Thoracic aorta (tissue), 2 donors: ENCODE data around the gene ENPP1. TPM values are rescaled to one million over a fixed set of nuclear protein-coding genes. Genes with fewer than 3 reads are reported as not detected.

ENCODE experiments used
- ATAC-seq: fragments of 150-250 bp; one replicate; pipeline ENCODE4 v1.8.0; 2017; ENCODE audit warnings: low read depth; ENCODE audit not compliant: insufficient number of reproducible peaks, low FRiP score
- DNase-seq: peaks from one replicate; pipeline ENCODE4 v3.0.0-alpha.2; 2020; ENCODE audit warnings: low spot score
- H3K27ac ChIP-seq, 2 donors: fragments of 200-600 bp; sonication (generic); 1 replicate in 1 of 2; 2 replicates in 1 of 2; pipeline ENCODE4 v1.5.1; 2016; ENCODE audit warnings: mild to moderate bottlenecking in 2 of 2, moderate library complexity in 2 of 2
- H3K27me3 ChIP-seq: fragments of 200-600 bp; sonication (generic); replicated peaks from 2 replicates; pipeline ENCODE4 v1.6.0; 2016; ENCODE audit warnings: mild to moderate bottlenecking; ENCODE audit not compliant: insufficient read depth
- H3K36me3 ChIP-seq: fragments of 200-600 bp; sonication (generic); one replicate; pipeline ENCODE4 v1.5.1; 2016
- H3K4me1 ChIP-seq, 2 donors: fragments of 200-600 bp; sonication (generic); 1 replicate in 1 of 2; 2 replicates in 1 of 2; pipeline versions ENCODE4 v1.5.1 to v1.6.0; 2016; ENCODE audit warnings: low read depth in 2 of 2, mild to moderate bottlenecking in 1 of 2; ENCODE audit not compliant: control insufficient read depth in 1 of 2
- H3K4me3 ChIP-seq: fragments of 200-600 bp; sonication (generic); 2 replicates; pipeline ENCODE4 v1.5.1; 2016; ENCODE audit warnings: mild to moderate bottlenecking
- H3K9me3 ChIP-seq: fragments of 200-600 bp; sonication (generic); 2 replicates; pipeline ENCODE4 v1.5.1; 2016
- total RNA-seq, 2 donors: library from RNA; depleted of rRNA; stranded (reverse); fragments of >200 nt; gene quantifications; one replicate each; pipeline versions ENCODE4 v1.1.0 to v1.2.3, GENCODE V29; 2016
- TF ChIP-seq, protein P1 (sequence below): fragments of 200-600 bp; sonication (generic); IDR thresholded peaks from one replicate; pipeline ENCODE4 v1.5.1; 2019; ENCODE audit warnings: antibody characterized with exemption

ENPP1 gene
- total RNA-seq, 2 donors from 2014 or later, result 27.8 to 40.5 TPM

- Histone ChIP-seq H3K36me3 (no peaks in the 10 kb centered on the region), H3K4me3 (no peak overlapping the region), H3K4me1 (peaks cover 0 to 4% of the 10 kb centered on the region in 2 donors), H3K27me3 (no peaks in the 10 kb centered on the region), H3K27ac (no peak overlapping the region), H3K9me3 (no peaks in the 10 kb centered on the region)
- DNase-seq (no peak), ATAC-seq (no peak)
- TF ChIP-seq, protein P1, sequence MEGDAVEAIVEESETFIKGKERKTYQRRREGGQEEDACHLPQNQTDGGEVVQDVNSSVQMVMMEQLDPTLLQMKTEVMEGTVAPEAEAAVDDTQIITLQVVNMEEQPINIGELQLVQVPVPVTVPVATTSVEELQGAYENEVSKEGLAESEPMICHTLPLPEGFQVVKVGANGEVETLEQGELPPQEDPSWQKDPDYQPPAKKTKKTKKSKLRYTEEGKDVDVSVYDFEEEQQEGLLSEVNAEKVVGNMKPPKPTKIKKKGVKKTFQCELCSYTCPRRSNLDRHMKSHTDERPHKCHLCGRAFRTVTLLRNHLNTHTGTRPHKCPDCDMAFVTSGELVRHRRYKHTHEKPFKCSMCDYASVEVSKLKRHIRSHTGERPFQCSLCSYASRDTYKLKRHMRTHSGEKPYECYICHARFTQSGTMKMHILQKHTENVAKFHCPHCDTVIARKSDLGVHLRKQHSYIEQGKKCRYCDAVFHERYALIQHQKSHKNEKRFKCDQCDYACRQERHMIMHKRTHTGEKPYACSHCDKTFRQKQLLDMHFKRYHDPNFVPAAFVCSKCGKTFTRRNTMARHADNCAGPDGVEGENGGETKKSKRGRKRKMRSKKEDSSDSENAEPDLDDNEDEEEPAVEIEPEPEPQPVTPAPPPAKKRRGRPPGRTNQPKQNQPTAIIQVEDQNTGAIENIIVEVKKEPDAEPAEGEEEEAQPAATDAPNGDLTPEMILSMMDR, result no peak
These were observed 35.9 kb downstream of the ENPP1 start for GRCh38 chr6:131843768-131844167.

DNA sequence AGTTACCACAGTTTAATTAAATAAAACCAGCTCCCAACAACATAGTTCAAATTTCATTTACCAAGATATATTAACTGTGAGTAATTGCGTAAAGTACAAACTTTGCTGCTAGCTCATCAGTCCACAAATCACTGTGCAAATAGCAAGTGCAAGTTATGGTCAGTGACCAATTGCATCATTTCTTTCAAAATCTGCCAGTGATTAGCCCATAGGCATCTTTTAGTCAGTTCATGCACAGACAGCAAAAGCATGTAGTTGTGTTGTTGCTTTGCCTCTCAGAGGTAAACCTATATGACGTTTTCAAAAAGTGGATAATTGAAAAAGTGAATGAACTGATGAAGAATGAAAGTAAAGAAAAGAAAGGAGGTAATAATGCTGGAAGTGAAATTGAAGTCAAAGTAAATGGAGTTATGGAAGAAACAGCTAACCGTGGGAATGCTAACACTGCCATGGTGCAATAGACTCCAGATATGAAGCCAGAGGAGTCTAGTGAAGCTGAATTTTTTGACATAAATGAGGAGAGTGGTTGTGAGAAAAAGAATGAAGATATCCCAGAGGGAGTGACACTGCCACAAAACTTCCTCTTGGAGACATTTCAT lies 36.5 kb downstream of the ENPP1 start:
- Histone ChIP-seq H3K4me1 (peaks cover 0 to 10% of the 10 kb centered on the region in 2 donors), H3K27ac (no peak overlapping the region), H3K4me3 (no peak overlapping the region), H3K9me3 (no peaks in the 10 kb centered on the region), H3K27me3 (no peaks in the 10 kb centered on the region), H3K36me3 (no peaks in the 10 kb centered on the region)
- no peak for ATAC-seq
- DNase-seq, result no peak
- TF ChIP-seq, protein P1, result no peak

GRCh38 chr6:131846023-131846663 lies 38.3 kb downstream of the ENPP1 start:
- Histone ChIP-seq H3K36me3 (peaks cover 6% of the 10 kb centered on the region), H3K27ac (no peak overlapping the region), H3K4me3 (no peak overlapping the region), H3K4me1 (peaks cover 0 to 11% of the 10 kb centered on the region in 2 donors), H3K9me3 (no peaks in the 10 kb centered on the region), H3K27me3 (no peaks in the 10 kb centered on the region)
- DNase-seq (no peak), ATAC-seq (no peak)
- TF ChIP-seq, protein P1, result no peak

DNA sequence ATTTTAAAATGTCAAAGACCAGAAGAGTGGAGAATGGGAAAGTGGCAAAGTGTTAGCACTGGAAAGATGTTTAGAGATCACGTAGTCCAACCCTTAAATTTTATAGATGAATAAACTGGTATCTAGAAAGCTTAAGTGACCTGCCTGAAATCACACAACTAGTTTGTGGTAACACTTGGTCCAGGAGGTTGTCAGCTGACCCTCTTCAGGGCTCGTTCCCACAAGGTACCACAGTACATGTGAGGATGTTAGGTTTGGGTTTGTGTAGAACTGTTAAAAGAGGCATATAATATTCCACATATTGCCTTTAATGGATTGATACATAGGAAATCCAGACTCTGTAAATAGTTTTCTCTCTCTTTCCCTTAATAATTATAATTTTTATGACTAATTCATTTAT lies 39.1 kb downstream of the ENPP1 start:
- no peak overlapping the region for H3K4me3 ChIP-seq
- H3K27ac ChIP-seq, result no peak overlapping the region
- H3K9me3 ChIP-seq, result no peaks in the 10 kb centered on the region
- TF ChIP-seq, protein P1, result no peak
- DNase-seq, result no peak
- no peaks in the 10 kb centered on the region for H3K27me3 ChIP-seq
- H3K4me1 ChIP-seq, result peaks cover 0 to 11% of the 10 kb centered on the region in 2 donors
- peaks cover 6% of the 10 kb centered on the region for H3K36me3 ChIP-seq
- ATAC-seq, result no peak

- TF ChIP-seq, protein P1, result no peak
- H3K27ac ChIP-seq, result no peak overlapping the region
- no peaks in the 10 kb centered on the region for H3K9me3 ChIP-seq
- H3K27me3 ChIP-seq, result no peaks in the 10 kb centered on the region
- ATAC-seq (no peak), DNase-seq (no peak)
- no peak overlapping the region for H3K4me3 ChIP-seq
- peaks cover 2 to 11% of the 10 kb centered on the region in 2 donors for H3K4me1 ChIP-seq
- H3K36me3 ChIP-seq, result peaks cover 6% of the 10 kb centered on the region
These were observed 42.0 kb downstream of the ENPP1 start for GRCh38 chr6:131849799-131850198.
